ENCODE data around the gene LRRC52.

The LRRC52 gene

GRCh38 chr1:165501330-165501969 is 42.4 kb upstream of the LRRC52 start:
- no peak for TF ChIP-seq CTCF (IDR thresholded peaks at IDR 0.05; ENCODE audit: control insufficient read depth, insufficient read depth, low read depth, low read length, missing control alignments)
- no peak for DNase-seq (ENCODE audit: low read depth)
- no peak overlapping the region for H3K4me3 ChIP-seq (ENCODE audit: control insufficient read depth, low read depth, low read length)

GRCh38 chr1:165501970-165502348 is 41.8 kb upstream of the LRRC52 start:
- TF ChIP-seq CTCF (IDR thresholded peaks at IDR 0.05; ENCODE audit: control insufficient read depth, insufficient read depth, low read depth, low read length, missing control alignments): no peak
- no peak for DNase-seq (ENCODE audit: low read depth)
- H3K4me3 ChIP-seq (ENCODE audit: control insufficient read depth, low read depth, low read length): no peak overlapping the region

GRCh38 chr1:165507570-165507969 is 36.2 kb upstream of the LRRC52 start:
- no peak overlapping the region for H3K4me3 ChIP-seq (ENCODE audit: control insufficient read depth, low read depth, low read length)
- no peak for DNase-seq (ENCODE audit: low read depth)
- TF ChIP-seq CTCF (IDR thresholded peaks at IDR 0.05; ENCODE audit: control insufficient read depth, insufficient read depth, low read depth, low read length, missing control alignments): no peak

- DNase-seq (ENCODE audit: low read depth): no peak
- no peak overlapping the region for H3K4me3 ChIP-seq (ENCODE audit: control insufficient read depth, low read depth, low read length)
- TF ChIP-seq CTCF (IDR thresholded peaks at IDR 0.05; ENCODE audit: control insufficient read depth, insufficient read depth, low read depth, low read length, missing control alignments): no peak
These were observed 35.5 kb upstream of the LRRC52 start for GRCh38 chr1:165508291-165508690.

GRCh38 chr1:165512816-165513215 is 31.0 kb upstream of the LRRC52 start:
- H3K4me3 ChIP-seq (ENCODE audit: control insufficient read depth, low read depth, low read length): no peak overlapping the region
- no peak for DNase-seq (ENCODE audit: low read depth)
- no peak for TF ChIP-seq CTCF (IDR thresholded peaks at IDR 0.05; ENCODE audit: control insufficient read depth, insufficient read depth, low read depth, low read length, missing control alignments)

- no peak overlapping the region for H3K4me3 ChIP-seq (ENCODE audit: control insufficient read depth, low read depth, low read length)
- no peak for DNase-seq (ENCODE audit: low read depth)
- TF ChIP-seq CTCF (IDR thresholded peaks at IDR 0.05; ENCODE audit: control insufficient read depth, insufficient read depth, low read depth, low read length, missing control alignments): no peak
These were observed 27.3 kb upstream of the LRRC52 start for GRCh38 chr1:165516469-165516868.

GRCh38 chr1:165520646-165521045 is 23.2 kb upstream of the LRRC52 start:
- no peak overlapping the region for H3K4me3 ChIP-seq (ENCODE audit: control insufficient read depth, low read depth, low read length)
- DNase-seq (ENCODE audit: low read depth): no peak
- TF ChIP-seq CTCF (IDR thresholded peaks at IDR 0.05; ENCODE audit: control insufficient read depth, insufficient read depth, low read depth, low read length, missing control alignments): no peak
